HL-60/S4 (cell line): Measurements from ENCODE around the gene NDUFS3.
"Not testable (repeated sequence)": the region's sequence is repeated elsewhere in the genome, so short reads cannot be mapped to it uniquely, and the experiment has no call there.

Source experiments
- in situ Hi-C: fragments of 300-500 bp; cut with MboI; formaldehyde crosslinking; loops from 2 replicates; pipeline ENCODE4 v1.14.3; 2022; ENCODE audit warnings: low sequenced_read_pairs

Gene NDUFS3

GRCh38 chr11:47558695-47559094, 20.2 kb upstream of the NDUFS3 start:
- in situ Hi-C loops = no loop called here

- in situ Hi-C loops = no loop called here
Observed at GRCh38 chr11:47560426-47560825, 18.4 kb upstream of the NDUFS3 start.

- in situ Hi-C loops = not testable (repeated sequence)
Observed at GRCh38 chr11:47562393-47562792, 16.5 kb upstream of the NDUFS3 start.

- in situ Hi-C loops = not testable (repeated sequence)
Observed at GRCh38 chr11:47564366-47564765, 14.5 kb upstream of the NDUFS3 start.

- in situ Hi-C loops = no loop called here
Observed at GRCh38 chr11:47564933-47565339, 13.9 kb upstream of the NDUFS3 start.

GRCh38 chr11:47565340-47566148, 13.3 kb upstream of the NDUFS3 start, which contains the start of gene PTPMT1:
Gene PTPMT1, plus strand, starts transcription at chr11:47565599. Its CDS starts 24 bp downstream, at chr11:47565623.
- in situ Hi-C loops = no loop called here

- in situ Hi-C loops = no loop called here
Observed at GRCh38 chr11:47566149-47566698, 12.7 kb upstream of the NDUFS3 start.

- in situ Hi-C loops = no loop called here
Observed at GRCh38 chr11:47569646-47570045, 9.2 kb upstream of the NDUFS3 start.

- in situ Hi-C loops = no loop called here
Observed at GRCh38 chr11:47570651-47571356, 8.1 kb upstream of the NDUFS3 start.

GRCh38 chr11:47571357-47571729, 7.5 kb upstream of the NDUFS3 start:
- in situ Hi-C loops = no loop called here

GRCh38 chr11:47571895-47572294, 7.0 kb upstream of the NDUFS3 start:
- in situ Hi-C loops = no loop called here

GRCh38 chr11:47572715-47573255, 6.1 kb upstream of the NDUFS3 start:
- in situ Hi-C loops = no loop called here

- in situ Hi-C loops = no loop called here
Observed at GRCh38 chr11:47573321-47573720, 5.6 kb upstream of the NDUFS3 start.

- in situ Hi-C loops = no loop called here
Observed at GRCh38 chr11:47577460-47578041, 1.3 kb upstream of the NDUFS3 start.

GRCh38 chr11:47583844-47584243, 5.0 kb downstream of the NDUFS3 start:
- in situ Hi-C loops = no loop called here

- in situ Hi-C loops = no loop called here
Observed at GRCh38 chr11:47586098-47586855, 7.4 kb downstream of the NDUFS3 start, which contains the start of gene FAM180B. Gene FAM180B, plus strand, starts transcription at chr11:47586678. Its CDS starts 91 bp downstream, at chr11:47586769.

GRCh38 chr11:47587039-47587716, 8.3 kb downstream of the NDUFS3 start:
- in situ Hi-C loops = no loop called here

GRCh38 chr11:47587723-47588326, 9.0 kb downstream of the NDUFS3 start:
- in situ Hi-C loops = no loop called here

GRCh38 chr11:47589118-47589517, 10.2 kb downstream of the NDUFS3 start:
- in situ Hi-C loops = no loop called here
